Neuron (in vitro differentiated cells): ENCODE data around the gene FDX2.
A peak's percentile ranks its signal among the peaks of the same experiment; 100 is the strongest.

Experiments
- H2AFZ ChIP-seq: one replicate; pipeline ENCODE4 v1.6.1; 2013; ENCODE audit warnings: low read depth, mild to moderate bottlenecking, inconsistent platforms, low read length, moderate library complexity
- H3K27me3 ChIP-seq: one replicate; pipeline ENCODE4 v1.6.1; 2013; ENCODE audit warnings: low read length; ENCODE audit not compliant: insufficient read depth
- H3K36me3 ChIP-seq: one replicate; pipeline ENCODE4 v1.6.1; 2013; ENCODE audit warnings: low read length; ENCODE audit not compliant: insufficient read depth
- H3K4me1 ChIP-seq: one replicate; pipeline ENCODE4 v1.6.1; 2013; ENCODE audit warnings: low read length; ENCODE audit not compliant: insufficient read depth
- H3K4me3 ChIP-seq: 2 replicates; pipeline ENCODE4 v1.5.1; 2013; ENCODE audit warnings: mild to moderate bottlenecking, low read length, moderate library complexity
- H3K9me3 ChIP-seq: one replicate; pipeline ENCODE4 v1.6.1; 2013; ENCODE audit warnings: low read length

FDX2 gene

GRCh38 chr19:10299545-10300458, 16.0 kb downstream of the FDX2 start:
- H3K36me3 ChIP-seq, result no peaks in the 10 kb centered on the region
- no peak overlapping the region for H3K4me3 ChIP-seq
- H2AFZ ChIP-seq, result no peak overlapping the region
- peaks cover 13% of the 10 kb centered on the region for H3K27me3 ChIP-seq
- H3K4me1 ChIP-seq, result peaks cover 7% of the 10 kb centered on the region
- H3K9me3 ChIP-seq, result no peaks in the 10 kb centered on the region

- Histone ChIP-seq H3K36me3 (no peaks in the 10 kb centered on the region), H2AFZ (peak overlapping the region; percentile 32), H3K9me3 (peaks cover 5% of the 10 kb centered on the region), H3K4me1 (peaks cover 15% of the 10 kb centered on the region), H3K27me3 (peaks cover 35% of the 10 kb centered on the region), H3K4me3 (peak overlapping the region; percentile 1)
Observed at GRCh38 chr19:10295847-10296591, 19.8 kb downstream of the FDX2 start.

- peaks cover 41% of the 10 kb centered on the region for H3K27me3 ChIP-seq
Observed at GRCh38 chr19:10295305-10295846, 20.4 kb downstream of the FDX2 start.

GRCh38 chr19:10294368-10294697, 21.5 kb downstream of the FDX2 start:
- Histone ChIP-seq H3K27me3 (peaks cover 49% of the 10 kb centered on the region), H3K4me3 (no peak overlapping the region), H3K4me1 (peaks cover 30% of the 10 kb centered on the region)

More at GRCh38 chr19:10295305-10295846, 20.4 kb downstream of the FDX2 start:
- Histone ChIP-seq H3K4me3 (no peak overlapping the region), H2AFZ (no peak overlapping the region), H3K4me1 (peaks cover 22% of the 10 kb centered on the region), H3K9me3 (peaks cover 5% of the 10 kb centered on the region), H3K36me3 (no peaks in the 10 kb centered on the region)

GRCh38 chr19:10293637-10294367, 22.0 kb downstream of the FDX2 start:
- peaks cover 35% of the 10 kb centered on the region for H3K4me1 ChIP-seq
- H3K36me3 ChIP-seq, result no peaks in the 10 kb centered on the region
- peaks cover 5% of the 10 kb centered on the region for H3K9me3 ChIP-seq
- H3K4me3 ChIP-seq, result no peak overlapping the region
- peaks cover 49% of the 10 kb centered on the region for H3K27me3 ChIP-seq
- no peak overlapping the region for H2AFZ ChIP-seq

More at GRCh38 chr19:10294368-10294697, 21.5 kb downstream of the FDX2 start:
- no peak overlapping the region for H2AFZ ChIP-seq
- peaks cover 5% of the 10 kb centered on the region for H3K9me3 ChIP-seq
- H3K36me3 ChIP-seq, result no peaks in the 10 kb centered on the region

GRCh38 chr19:10292789-10293636, 22.8 kb downstream of the FDX2 start:
- Histone ChIP-seq H3K4me1 (peaks cover 36% of the 10 kb centered on the region), H2AFZ (peak overlapping the region; percentile 65), H3K27me3 (peaks cover 49% of the 10 kb centered on the region), H3K9me3 (peaks cover 5% of the 10 kb centered on the region), H3K4me3 (peak overlapping the region; percentile 50), H3K36me3 (no peaks in the 10 kb centered on the region)

GRCh38 chr19:10292206-10292788, 23.5 kb downstream of the FDX2 start:
- Histone ChIP-seq H3K4me1 (peaks cover 36% of the 10 kb centered on the region), H3K9me3 (peaks cover 5% of the 10 kb centered on the region), H3K36me3 (no peaks in the 10 kb centered on the region), H2AFZ (peak overlapping the region; percentile 65), H3K27me3 (peaks cover 49% of the 10 kb centered on the region), H3K4me3 (peak overlapping the region; percentile 50)

GRCh38 chr19:10291554-10292205, 24.1 kb downstream of the FDX2 start:
- Histone ChIP-seq H3K4me1 (peaks cover 36% of the 10 kb centered on the region), H2AFZ (peak overlapping the region; percentile 65), H3K9me3 (peaks cover 5% of the 10 kb centered on the region), H3K4me3 (peak overlapping the region; percentile 50), H3K36me3 (no peaks in the 10 kb centered on the region), H3K27me3 (peaks cover 49% of the 10 kb centered on the region)

- H3K4me1 ChIP-seq, result peaks cover 31% of the 10 kb centered on the region
- peak overlapping the region; percentile 65 for H2AFZ ChIP-seq
- peaks cover 47% of the 10 kb centered on the region for H3K27me3 ChIP-seq
- H3K9me3 ChIP-seq, result peaks cover 5% of the 10 kb centered on the region
- no peaks in the 10 kb centered on the region for H3K36me3 ChIP-seq
- peak overlapping the region; percentile 50 for H3K4me3 ChIP-seq
Observed at GRCh38 chr19:10290876-10291553, 24.8 kb downstream of the FDX2 start.

GRCh38 chr19:10290357-10290875, 25.4 kb downstream of the FDX2 start:
- Histone ChIP-seq H3K36me3 (peaks cover 4% of the 10 kb centered on the region), H3K27me3 (peaks cover 41% of the 10 kb centered on the region), H3K4me3 (peak overlapping the region; percentile 50), H2AFZ (no peak overlapping the region), H3K4me1 (peaks cover 30% of the 10 kb centered on the region), H3K9me3 (peaks cover 5% of the 10 kb centered on the region)

GRCh38 chr19:10289836-10290356, 25.9 kb downstream of the FDX2 start, which contains the start of gene ICAM5:
ICAM5 (plus strand) TSS chr19:10289952; CDS start chr19:10290044, 92 bp downstream.
- Histone ChIP-seq H3K9me3 (peaks cover 5% of the 10 kb centered on the region), H3K4me3 (peak within 1 kb of the TSS; percentile 50), H2AFZ (peak within 1 kb of the TSS; percentile 65), H3K4me1 (peaks cover 30% of the 10 kb centered on the region), H3K27me3 (peaks cover 37% of the 10 kb centered on the region), H3K36me3 (peaks cover 9% of the 10 kb centered on the region)
